ENCODE measurements around the gene ANKRD44.

ANKRD44 gene

GRCh38 chr2:197204519-197205250, 105.9 kb downstream of the ANKRD44 start:
- no peak for DNase-seq

- DNase-seq = no peak
Observed at GRCh38 chr2:197201874-197202273, 108.7 kb downstream of the ANKRD44 start.

- DNase-seq = no peak
Observed at GRCh38 chr2:197200762-197201058, 109.9 kb downstream of the ANKRD44 start.

GRCh38 chr2:197200051-197200761, 110.4 kb downstream of the ANKRD44 start:
- no peak for DNase-seq

GRCh38 chr2:197198890-197199289, 111.7 kb downstream of the ANKRD44 start:
- DNase-seq = no peak

GRCh38 chr2:197197895-197198311, 112.7 kb downstream of the ANKRD44 start:
- no peak for DNase-seq

- no peak for DNase-seq
Observed at GRCh38 chr2:197196541-197197180, 113.9 kb downstream of the ANKRD44 start.

- no peak for DNase-seq
Observed at GRCh38 chr2:197195518-197195917, 115.1 kb downstream of the ANKRD44 start.

GRCh38 chr2:197191940-197192322, 118.6 kb downstream of the ANKRD44 start:
- no peak for DNase-seq

- DNase-seq = peak; percentile 50 to 53
Observed at GRCh38 chr2:197191177-197191939, 119.2 kb downstream of the ANKRD44 start.

- no peak for DNase-seq
Observed at GRCh38 chr2:197190100-197190432, 120.5 kb downstream of the ANKRD44 start.

GRCh38 chr2:197189426-197190099, 121.0 kb downstream of the ANKRD44 start:
- no peak for DNase-seq

- DNase-seq = no peak
Observed at GRCh38 chr2:197185676-197186075, 124.9 kb downstream of the ANKRD44 start.

GRCh38 chr2:197184959-197185586, 125.5 kb downstream of the ANKRD44 start:
- no peak for DNase-seq

GRCh38 chr2:197183355-197183754, 127.2 kb downstream of the ANKRD44 start:
- DNase-seq = no peak

- no peak for DNase-seq
Observed at GRCh38 chr2:197182668-197183067, 127.9 kb downstream of the ANKRD44 start.

GRCh38 chr2:197181491-197181890, 129.1 kb downstream of the ANKRD44 start:
- no peak for DNase-seq

- no peak for DNase-seq
Observed at GRCh38 chr2:197179744-197180498, 130.7 kb downstream of the ANKRD44 start.

GRCh38 chr2:197176522-197176921, 134.1 kb downstream of the ANKRD44 start:
- no peak for DNase-seq

- no peak for DNase-seq
Observed at GRCh38 chr2:197174539-197175094, 136.0 kb downstream of the ANKRD44 start.

- DNase-seq = no peak
Observed at GRCh38 chr2:197171582-197171981, 139.0 kb downstream of the ANKRD44 start.

Measured in NCI-H2081 (cell line).